IPS-15b (cell line): ENCODE results near the gene CFAP91.

ENCODE experiments used
- H3K27me3 ChIP-seq: one replicate; pipeline ENCODE4 v1.6.1; 2013; ENCODE audit warnings: low read length; ENCODE audit not compliant: control insufficient read depth, insufficient read depth
- H3K36me3 ChIP-seq: one replicate; pipeline ENCODE4 v1.6.1; 2013; ENCODE audit warnings: low read length; ENCODE audit not compliant: control insufficient read depth, insufficient read depth
- H3K4me1 ChIP-seq: one replicate; pipeline ENCODE4 v1.6.1; 2013; ENCODE audit warnings: mild to moderate bottlenecking, low read length; ENCODE audit not compliant: control insufficient read depth, insufficient read depth
- H3K4me3 ChIP-seq: one replicate; pipeline ENCODE4 v1.5.1; 2013; ENCODE audit warnings: low read depth, low read length
- H3K9ac ChIP-seq: one replicate; pipeline ENCODE4 v1.6.1; 2013; ENCODE audit warnings: low read depth, mild to moderate bottlenecking, low read length
- H3K9me3 ChIP-seq: one replicate; pipeline ENCODE4 v1.6.1; 2013; ENCODE audit warnings: mild to moderate bottlenecking, low read length; ENCODE audit not compliant: control insufficient read depth, insufficient read depth

The CFAP91 gene

DNA sequence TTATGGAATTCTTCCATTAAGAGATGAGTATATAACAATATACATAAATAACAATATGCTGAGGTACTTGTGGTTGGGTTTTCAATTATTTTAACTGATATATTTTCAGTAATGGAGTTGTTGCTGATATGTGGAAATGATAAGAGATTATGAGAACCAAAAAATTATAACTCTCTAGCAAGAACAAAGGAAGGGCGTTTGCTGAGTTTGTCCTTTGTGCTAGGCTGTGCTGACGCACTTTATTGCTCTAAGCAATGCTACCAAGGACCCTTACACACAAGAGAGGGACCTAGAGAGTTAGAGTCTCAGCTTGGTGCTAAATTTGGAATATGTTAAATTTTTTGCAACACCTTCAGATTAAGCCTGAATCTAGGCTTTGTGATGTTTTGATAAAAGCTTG is 24.1 kb downstream of the CFAP91 start:
- H3K9ac ChIP-seq = no peak overlapping the region
- H3K4me3 ChIP-seq = no peak overlapping the region
- no peaks in the 10 kb centered on the region for H3K36me3 ChIP-seq
- H3K27me3 ChIP-seq = no peaks in the 10 kb centered on the region
- H3K4me1 ChIP-seq = no peaks in the 10 kb centered on the region
- H3K9me3 ChIP-seq = no peaks in the 10 kb centered on the region

DNA sequence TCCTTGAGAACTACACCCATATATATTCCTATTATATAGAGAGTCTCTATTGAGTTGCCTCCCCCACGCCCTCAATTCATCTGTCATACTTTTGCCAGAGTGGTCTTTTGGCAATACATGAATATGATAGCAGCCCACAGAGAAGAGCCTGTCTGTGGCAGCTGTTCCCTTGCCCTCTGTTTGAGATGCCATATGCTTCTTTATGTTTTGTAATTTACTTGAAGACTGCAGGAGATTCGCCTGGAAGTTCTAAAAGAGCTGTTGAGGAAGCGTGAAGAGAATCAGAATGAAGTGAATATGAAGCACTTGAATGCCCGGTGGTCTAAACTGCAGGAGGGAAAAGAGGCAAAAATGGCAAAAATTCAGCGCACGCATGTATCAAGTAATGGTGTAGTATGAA is 27.2 kb downstream of the CFAP91 start:
- no peaks in the 10 kb centered on the region for H3K4me1 ChIP-seq
- no peaks in the 10 kb centered on the region for H3K27me3 ChIP-seq
- H3K4me3 ChIP-seq = no peak overlapping the region
- H3K9ac ChIP-seq = no peak overlapping the region
- no peaks in the 10 kb centered on the region for H3K36me3 ChIP-seq
- H3K9me3 ChIP-seq = no peaks in the 10 kb centered on the region

DNA sequence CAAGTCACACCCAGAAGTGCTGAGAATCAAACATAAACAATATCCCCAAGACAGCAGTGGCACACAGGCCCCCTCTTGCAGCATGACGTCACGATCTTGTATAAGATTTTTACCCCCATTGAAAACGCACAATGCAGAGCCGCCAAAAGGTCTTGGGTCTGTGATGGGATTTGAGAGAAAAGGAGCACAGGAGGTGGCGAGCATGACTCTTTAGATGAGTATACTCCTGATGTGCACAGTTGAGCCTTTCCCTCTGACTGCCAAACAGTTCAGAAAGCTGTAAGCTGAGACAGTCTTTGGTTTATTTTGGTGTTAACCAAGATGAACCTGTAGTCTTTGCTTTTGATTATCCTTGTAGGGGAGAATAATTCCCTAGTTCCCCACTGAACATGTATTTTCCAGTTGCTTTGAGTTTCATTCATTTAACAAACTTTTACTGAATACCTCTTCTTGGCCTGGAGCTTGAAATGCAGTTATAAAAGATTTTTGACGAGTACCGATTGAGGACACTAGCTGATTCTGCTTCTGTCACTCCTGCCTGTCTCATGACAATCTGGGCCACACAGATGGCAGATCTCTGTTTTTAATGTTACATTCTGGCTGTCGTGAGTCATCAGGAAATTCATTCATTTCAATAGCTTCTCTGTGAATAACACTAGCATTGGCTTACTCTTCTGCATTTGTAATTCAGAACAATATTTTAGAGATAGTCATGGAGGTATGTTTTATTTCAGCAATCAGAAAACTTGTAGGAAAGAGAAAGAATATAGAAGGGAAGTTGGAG is 28.9 kb downstream of the CFAP91 start:
- Histone ChIP-seq H3K36me3 (no peaks in the 10 kb centered on the region), H3K27me3 (no peaks in the 10 kb centered on the region), H3K4me3 (no peak overlapping the region), H3K4me1 (no peaks in the 10 kb centered on the region), H3K9me3 (no peaks in the 10 kb centered on the region), H3K9ac (no peak overlapping the region)

DNA sequence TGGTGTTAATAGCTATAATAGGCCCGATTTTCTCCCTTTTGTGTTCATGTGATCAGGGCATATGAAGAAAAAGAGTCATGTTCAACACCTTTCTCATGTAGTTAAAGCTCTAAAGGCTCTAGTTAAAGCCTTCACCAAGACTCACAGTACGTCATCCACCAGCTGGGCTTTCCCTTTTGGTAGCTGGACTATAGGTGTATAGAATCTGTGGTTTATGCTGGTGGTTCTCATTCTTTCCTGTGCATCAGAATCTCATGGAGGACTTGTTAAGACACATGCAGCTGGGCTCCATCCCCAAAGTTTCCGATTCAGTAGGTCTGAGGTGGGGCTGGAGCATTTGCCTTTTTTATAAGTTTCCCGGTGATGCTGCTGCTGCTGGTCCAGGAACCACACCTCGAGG is 31.0 kb downstream of the CFAP91 start:
- Histone ChIP-seq H3K4me3 (no peak overlapping the region), H3K27me3 (no peaks in the 10 kb centered on the region), H3K36me3 (no peaks in the 10 kb centered on the region)

DNA sequence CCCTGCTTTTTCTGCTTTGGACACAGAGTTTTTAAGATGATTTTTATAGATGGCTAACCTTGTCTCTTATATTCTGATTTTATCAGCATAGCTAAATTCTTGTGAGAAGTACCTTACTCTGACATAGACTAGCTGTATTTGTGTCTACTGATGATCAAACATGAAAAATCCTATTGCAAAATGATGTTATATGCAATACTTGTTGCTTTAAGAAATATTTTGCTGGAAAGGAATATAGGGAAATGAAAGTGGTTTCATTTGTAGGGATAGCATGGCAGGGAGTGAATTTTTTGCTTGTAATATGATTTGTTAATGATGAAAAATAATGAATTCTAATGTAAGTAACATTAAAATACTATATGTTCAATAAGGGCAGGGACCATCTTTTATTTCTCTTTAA is 35.9 kb downstream of the CFAP91 start:
- Histone ChIP-seq H3K4me3 (no peak overlapping the region), H3K9ac (no peak overlapping the region), H3K4me1 (no peaks in the 10 kb centered on the region), H3K9me3 (no peaks in the 10 kb centered on the region), H3K27me3 (no peaks in the 10 kb centered on the region), H3K36me3 (no peaks in the 10 kb centered on the region)

More for the DNA sequence above, 31.0 kb downstream of the CFAP91 start:
- Histone ChIP-seq H3K9ac (no peak overlapping the region), H3K9me3 (no peaks in the 10 kb centered on the region), H3K4me1 (no peaks in the 10 kb centered on the region)

DNA sequence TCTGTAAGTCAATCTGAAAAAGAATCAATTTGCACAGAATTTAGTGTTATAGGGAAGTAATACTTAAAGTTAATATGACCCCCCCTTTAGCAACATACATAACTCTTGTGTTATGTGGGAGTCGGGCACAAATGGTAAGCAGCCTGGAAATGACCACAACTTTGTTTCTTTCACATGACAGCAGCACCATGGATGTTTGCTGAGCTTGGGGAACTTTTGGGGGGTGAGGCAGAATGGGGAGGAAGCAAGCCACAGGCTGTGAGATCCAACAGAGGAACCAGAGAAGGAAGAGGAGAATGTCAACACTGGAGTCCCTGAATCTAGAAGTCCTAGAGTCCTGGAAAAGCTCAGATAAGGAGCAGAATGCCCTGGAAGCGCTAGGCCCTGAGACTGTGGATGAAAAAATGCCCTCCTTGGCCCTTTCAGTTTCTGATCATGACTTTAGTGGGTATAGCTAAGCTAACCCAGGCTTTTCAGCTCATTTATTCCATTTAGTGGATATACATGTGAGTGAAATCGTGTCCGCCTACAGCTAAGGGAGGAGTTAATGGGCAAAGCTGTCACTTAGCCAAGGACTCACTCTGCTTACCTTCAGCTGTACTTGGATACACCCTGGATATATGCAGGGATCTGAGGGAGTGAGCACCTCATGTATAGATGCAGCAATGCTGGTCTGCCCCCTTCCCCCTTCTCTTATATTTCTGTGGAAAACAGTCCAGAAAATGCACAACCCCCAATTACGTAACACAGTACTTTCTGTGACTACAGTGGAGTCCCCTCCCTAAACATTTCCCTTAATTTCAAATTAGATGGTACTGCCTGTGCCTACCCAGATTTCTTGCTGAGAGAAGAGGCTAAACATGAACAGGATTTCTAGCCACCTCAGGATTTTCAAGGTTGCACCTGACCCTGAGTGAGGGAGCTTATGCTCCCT is 39.1 kb downstream of the CFAP91 start:
- no peak overlapping the region for H3K9ac ChIP-seq
- H3K4me1 ChIP-seq = no peaks in the 10 kb centered on the region
- H3K9me3 ChIP-seq = no peaks in the 10 kb centered on the region
- no peaks in the 10 kb centered on the region for H3K36me3 ChIP-seq
- H3K27me3 ChIP-seq = no peaks in the 10 kb centered on the region
- no peak overlapping the region for H3K4me3 ChIP-seq

DNA sequence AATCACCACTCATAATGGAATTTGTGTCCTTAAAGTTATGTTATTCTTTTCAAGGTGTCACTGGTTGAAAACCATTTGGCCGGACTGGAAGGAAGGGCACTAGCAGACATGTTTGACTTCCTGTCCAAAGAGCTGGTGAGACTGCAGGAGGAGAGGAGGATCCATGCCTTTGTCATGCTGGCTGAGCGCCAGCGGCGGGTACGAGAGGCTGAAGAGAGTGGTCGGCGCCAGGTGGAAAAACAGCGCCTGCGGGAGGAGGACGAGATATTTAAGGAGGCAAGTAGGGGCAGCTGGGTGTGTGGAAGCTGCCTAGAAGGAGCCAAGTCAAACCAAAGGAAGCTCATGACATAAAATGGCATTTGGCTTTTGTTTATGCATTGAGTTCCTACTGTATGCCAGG is 41.1 kb downstream of the CFAP91 start:
- Histone ChIP-seq H3K9ac (no peak overlapping the region), H3K36me3 (no peaks in the 10 kb centered on the region), H3K27me3 (no peaks in the 10 kb centered on the region), H3K4me1 (no peaks in the 10 kb centered on the region), H3K9me3 (no peaks in the 10 kb centered on the region), H3K4me3 (no peak overlapping the region)

DNA sequence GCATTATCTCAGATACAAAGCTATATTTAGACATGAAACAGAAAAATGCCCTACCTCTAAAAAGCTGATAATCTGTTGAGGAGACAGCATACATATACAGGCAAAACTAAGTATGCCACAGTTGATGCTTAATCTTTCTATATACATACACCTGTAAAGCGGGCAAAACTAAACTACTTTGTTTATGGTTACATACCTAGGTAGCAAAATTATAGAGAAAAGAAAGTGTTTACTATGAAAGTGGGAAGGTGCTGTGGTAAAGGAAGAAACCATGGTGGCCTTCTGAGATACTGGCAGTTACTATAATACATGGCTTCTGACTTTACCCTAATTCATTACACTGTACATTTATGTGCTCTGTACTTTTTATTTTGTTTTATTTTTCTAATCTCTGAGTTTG is 43.1 kb downstream of the CFAP91 start:
- Histone ChIP-seq H3K36me3 (no peaks in the 10 kb centered on the region), H3K4me3 (no peak overlapping the region), H3K9ac (no peak overlapping the region), H3K27me3 (no peaks in the 10 kb centered on the region), H3K9me3 (no peaks in the 10 kb centered on the region), H3K4me1 (no peaks in the 10 kb centered on the region)

DNA sequence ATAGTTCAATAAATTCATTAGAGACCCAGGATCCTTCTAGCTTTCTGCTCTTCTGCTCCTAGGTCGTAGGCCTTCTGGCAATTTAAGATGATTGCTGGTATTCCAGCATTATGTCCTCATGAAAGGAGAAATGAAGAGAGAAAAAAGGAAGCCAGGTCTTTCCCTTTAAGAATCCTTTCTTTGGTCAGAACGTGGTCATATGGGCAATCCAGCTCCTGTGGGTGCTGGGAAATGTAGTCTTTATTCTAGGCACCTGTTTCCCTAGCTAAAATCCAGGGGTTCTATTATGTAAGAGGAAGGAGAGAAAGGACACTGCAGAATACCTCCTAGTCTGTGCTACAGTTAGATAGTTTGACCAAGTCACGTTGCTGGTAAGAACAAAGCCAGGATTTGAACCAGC is 43.6 kb downstream of the CFAP91 start:
- Histone ChIP-seq H3K4me3 (no peak overlapping the region), H3K9ac (no peak overlapping the region), H3K4me1 (no peaks in the 10 kb centered on the region), H3K9me3 (no peaks in the 10 kb centered on the region), H3K27me3 (no peaks in the 10 kb centered on the region), H3K36me3 (no peaks in the 10 kb centered on the region)

DNA sequence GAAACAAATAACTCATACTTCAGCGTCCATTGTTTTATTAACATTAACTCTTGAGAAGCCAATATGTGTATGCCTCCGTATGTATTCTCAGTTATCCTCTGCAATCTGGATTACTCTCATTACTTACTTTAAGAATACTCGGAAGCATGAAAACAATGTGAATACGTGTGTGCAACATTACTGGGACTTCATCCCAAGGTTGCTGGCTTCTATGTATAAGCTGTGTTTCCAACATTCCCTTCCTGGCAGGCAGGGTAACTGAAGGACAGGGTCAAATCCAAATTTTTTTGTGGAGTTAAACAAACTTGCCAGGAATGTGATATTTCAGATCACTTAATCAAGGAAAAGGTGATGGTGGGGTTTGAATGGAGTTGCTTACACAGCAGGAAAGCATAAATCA is 44.5 kb downstream of the CFAP91 start:
- no peak overlapping the region for H3K4me3 ChIP-seq
- no peaks in the 10 kb centered on the region for H3K36me3 ChIP-seq
- no peaks in the 10 kb centered on the region for H3K9me3 ChIP-seq
- H3K9ac ChIP-seq = no peak overlapping the region
- no peaks in the 10 kb centered on the region for H3K4me1 ChIP-seq
- no peaks in the 10 kb centered on the region for H3K27me3 ChIP-seq

DNA sequence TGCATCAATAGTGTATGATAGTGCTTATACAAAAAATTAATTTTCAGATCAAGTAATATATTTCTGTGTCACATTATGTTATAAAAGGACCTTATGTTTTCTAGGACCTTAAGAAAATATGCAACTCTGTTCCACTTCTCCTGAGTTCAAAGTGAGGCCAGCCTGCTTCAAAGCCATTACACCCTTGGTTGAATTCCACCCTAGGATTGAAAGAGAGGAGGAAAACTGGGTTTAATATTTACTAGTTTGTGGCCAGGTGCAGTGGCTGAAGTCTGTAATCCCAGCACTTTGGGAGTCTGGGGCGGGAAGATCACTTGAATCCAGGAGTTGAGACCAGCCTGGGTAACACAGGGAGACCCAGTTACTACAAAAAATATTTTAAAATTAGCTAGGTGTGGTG is 46.2 kb downstream of the CFAP91 start:
- Histone ChIP-seq H3K27me3 (no peaks in the 10 kb centered on the region), H3K9ac (no peak overlapping the region), H3K4me3 (no peak overlapping the region), H3K9me3 (no peaks in the 10 kb centered on the region), H3K36me3 (no peaks in the 10 kb centered on the region), H3K4me1 (no peaks in the 10 kb centered on the region)

DNA sequence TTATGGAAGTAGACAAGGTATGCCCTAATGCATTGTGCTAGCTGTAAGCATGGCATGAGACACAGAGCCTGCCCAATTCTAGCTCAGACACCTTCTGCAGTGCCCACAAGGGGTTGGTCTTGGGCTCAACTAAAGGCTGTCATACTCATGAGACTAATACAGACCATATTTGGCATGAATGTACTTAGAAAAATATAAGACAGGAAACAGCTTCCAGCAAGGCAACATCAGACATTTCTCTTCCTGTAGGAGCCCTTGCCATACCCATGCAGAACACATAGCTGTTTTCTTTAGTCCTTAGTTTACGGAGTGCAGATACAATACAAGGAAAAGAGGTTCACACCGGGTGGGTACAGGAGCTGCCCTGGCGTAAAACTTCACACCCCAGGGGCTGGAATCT is 48.6 kb downstream of the CFAP91 start:
- Histone ChIP-seq H3K4me1 (no peaks in the 10 kb centered on the region), H3K9me3 (no peaks in the 10 kb centered on the region), H3K4me3 (no peak overlapping the region), H3K27me3 (no peaks in the 10 kb centered on the region), H3K36me3 (no peaks in the 10 kb centered on the region), H3K9ac (no peak overlapping the region)
